ENCODE data around the gene DCDC1.

- TF ChIP-seq CTCF (IDR thresholded peaks at IDR 0.05) (no peak), POLR2A (IDR thresholded peaks at IDR 0.05) (no peak)
Measured at GRCh38 chr11:31132531-31133421, 236.8 kb downstream of the DCDC1 start.
